Measurements from ENCODE around the gene PTGFR.

Gene PTGFR

DNA sequence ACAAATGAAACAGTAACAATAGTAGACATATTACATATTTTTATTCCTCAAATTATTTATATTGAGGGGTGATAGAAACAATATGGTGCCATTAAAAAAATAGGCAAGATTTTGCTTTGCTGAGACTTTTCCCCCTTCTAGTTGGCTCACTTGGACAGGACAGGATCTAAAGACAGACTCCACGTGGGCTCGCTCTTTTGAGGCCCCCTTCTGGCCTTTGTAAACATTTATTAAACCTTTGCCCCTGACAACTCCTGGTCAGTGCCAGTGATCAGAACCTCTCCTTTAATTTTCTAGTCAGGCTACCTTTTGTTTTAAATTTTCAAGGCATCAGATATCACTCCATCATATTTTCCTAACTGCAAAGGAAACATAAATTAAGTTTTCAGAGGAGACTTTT, 79.8 kb downstream of the PTGFR start:
- H3K9me3 ChIP-seq (ENCODE audit: insufficient read depth, low read length), result no peaks in the 10 kb centered on the region
- peaks cover 10% of the 10 kb centered on the region for H3K4me1 ChIP-seq (ENCODE audit: low read length)
- TF ChIP-seq, protein P1, sequence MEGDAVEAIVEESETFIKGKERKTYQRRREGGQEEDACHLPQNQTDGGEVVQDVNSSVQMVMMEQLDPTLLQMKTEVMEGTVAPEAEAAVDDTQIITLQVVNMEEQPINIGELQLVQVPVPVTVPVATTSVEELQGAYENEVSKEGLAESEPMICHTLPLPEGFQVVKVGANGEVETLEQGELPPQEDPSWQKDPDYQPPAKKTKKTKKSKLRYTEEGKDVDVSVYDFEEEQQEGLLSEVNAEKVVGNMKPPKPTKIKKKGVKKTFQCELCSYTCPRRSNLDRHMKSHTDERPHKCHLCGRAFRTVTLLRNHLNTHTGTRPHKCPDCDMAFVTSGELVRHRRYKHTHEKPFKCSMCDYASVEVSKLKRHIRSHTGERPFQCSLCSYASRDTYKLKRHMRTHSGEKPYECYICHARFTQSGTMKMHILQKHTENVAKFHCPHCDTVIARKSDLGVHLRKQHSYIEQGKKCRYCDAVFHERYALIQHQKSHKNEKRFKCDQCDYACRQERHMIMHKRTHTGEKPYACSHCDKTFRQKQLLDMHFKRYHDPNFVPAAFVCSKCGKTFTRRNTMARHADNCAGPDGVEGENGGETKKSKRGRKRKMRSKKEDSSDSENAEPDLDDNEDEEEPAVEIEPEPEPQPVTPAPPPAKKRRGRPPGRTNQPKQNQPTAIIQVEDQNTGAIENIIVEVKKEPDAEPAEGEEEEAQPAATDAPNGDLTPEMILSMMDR (IDR thresholded peaks at IDR 0.05; ENCODE audit: low read depth, low read length), result no peak
- no peak for TF ChIP-seq EZH2phosphoT487 (IDR thresholded peaks at IDR 0.05; ENCODE audit: low read depth)
- H4K20me1 ChIP-seq (ENCODE audit: insufficient read depth, low read length), result no peaks in the 10 kb centered on the region
- no peaks in the 10 kb centered on the region for H3K36me3 ChIP-seq (replicated peaks; ENCODE audit: low read depth, low read length)
- H3K4me2 ChIP-seq (ENCODE audit: low read length), result no peak overlapping the region
- H3K4me3 ChIP-seq (ENCODE audit: low read length), result no peak overlapping the region
- no peak overlapping the region for H3K27ac ChIP-seq (ENCODE audit: low read length)
- H3K27me3 ChIP-seq (ENCODE audit: low read depth, low read length), result no peaks in the 10 kb centered on the region
- H3K9ac ChIP-seq (ENCODE audit: low read length), result no peak overlapping the region
- H3K79me2 ChIP-seq (ENCODE audit: low read length), result no peaks in the 10 kb centered on the region
- H2AFZ ChIP-seq (ENCODE audit: low read depth, low read length), result no peak overlapping the region

DNA sequence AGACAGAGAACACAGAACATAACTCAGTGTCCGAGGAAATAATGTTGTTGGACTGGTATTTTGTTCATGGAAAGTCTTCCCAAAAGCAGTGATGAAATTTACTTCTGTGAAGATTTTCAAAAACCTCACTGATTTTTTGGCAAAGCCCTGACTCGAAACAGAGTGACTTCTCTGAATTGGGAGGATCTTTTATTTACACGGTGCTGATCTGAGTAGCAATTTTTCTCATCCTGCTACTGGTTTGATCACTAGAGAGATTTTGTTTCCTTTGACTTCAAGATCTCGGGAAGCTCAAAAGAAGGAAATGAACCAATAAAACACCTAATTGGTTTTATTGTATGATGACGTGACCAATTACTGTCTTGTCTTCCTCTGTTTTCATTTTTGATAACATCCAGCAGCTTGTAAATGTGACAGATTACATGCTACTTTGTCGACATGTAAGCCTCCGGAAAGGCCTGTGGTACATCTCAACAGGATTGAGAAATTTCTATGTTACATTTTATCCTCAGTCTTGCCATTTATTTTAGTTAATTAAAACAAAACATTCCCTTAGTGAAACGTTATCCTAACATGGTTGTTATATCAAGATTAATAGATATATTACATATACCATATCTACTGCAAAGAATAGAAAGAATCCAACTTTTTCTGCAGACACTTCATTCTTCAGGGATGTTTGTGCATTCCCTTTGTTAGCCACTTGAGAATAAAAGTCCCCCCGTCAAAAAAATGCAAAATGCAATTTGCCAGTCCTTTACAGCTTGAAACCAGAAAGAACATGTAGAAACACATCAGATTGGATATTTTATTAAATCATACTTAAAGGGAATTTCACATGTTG, 86.7 kb downstream of the PTGFR start:
- no peak overlapping the region for H3K4me2 ChIP-seq (ENCODE audit: low read length)
- H2AFZ ChIP-seq (ENCODE audit: low read depth, low read length), result no peak overlapping the region
- no peaks in the 10 kb centered on the region for H3K27me3 ChIP-seq (ENCODE audit: low read depth, low read length)
- H3K79me2 ChIP-seq (ENCODE audit: low read length), result no peaks in the 10 kb centered on the region
- H3K27ac ChIP-seq (ENCODE audit: low read length), result no peak overlapping the region
- H4K20me1 ChIP-seq (ENCODE audit: insufficient read depth, low read length), result no peaks in the 10 kb centered on the region
- no peak overlapping the region for H3K9ac ChIP-seq (ENCODE audit: low read length)
- no peaks in the 10 kb centered on the region for H3K9me3 ChIP-seq (ENCODE audit: insufficient read depth, low read length)
- H3K4me3 ChIP-seq (ENCODE audit: low read length), result no peak overlapping the region
- TF ChIP-seq EZH2phosphoT487 (IDR thresholded peaks at IDR 0.05; ENCODE audit: low read depth), result no peak
- TF ChIP-seq, protein P1 (IDR thresholded peaks at IDR 0.05; ENCODE audit: low read depth, low read length), result no peak
- peaks cover 8% of the 10 kb centered on the region for H3K4me1 ChIP-seq (ENCODE audit: low read length)
- H3K36me3 ChIP-seq (replicated peaks; ENCODE audit: low read depth, low read length), result no peaks in the 10 kb centered on the region

DNA sequence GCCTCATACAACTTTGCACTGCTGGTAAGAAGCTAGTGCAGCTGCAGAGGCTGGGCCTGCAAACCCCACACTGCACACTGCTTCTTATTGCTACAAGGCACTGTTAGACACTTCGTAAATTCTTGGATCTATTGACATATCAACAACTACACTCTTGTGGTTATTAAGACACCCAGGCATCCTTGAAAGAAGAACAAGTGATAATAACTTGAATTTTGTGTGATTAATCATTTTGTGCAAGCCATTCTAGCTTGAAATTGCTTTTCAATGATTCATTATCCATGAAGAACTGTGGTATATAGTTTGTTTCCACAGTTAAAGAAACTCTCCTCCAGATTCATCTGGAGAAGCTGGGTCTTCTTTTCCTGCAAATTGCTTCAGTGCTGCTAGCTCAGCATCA, 95.8 kb downstream of the PTGFR start:
- Histone ChIP-seq H3K4me1 (ENCODE audit: low read length) (peaks cover 4% of the 10 kb centered on the region; the same call in 1 of the 2 replicates), H3K36me3 (replicated peaks; ENCODE audit: low read depth, low read length) (no peaks in the 10 kb centered on the region), H3K4me3 (ENCODE audit: low read length) (no peak overlapping the region), H3K4me2 (ENCODE audit: low read length) (no peak overlapping the region), H4K20me1 (ENCODE audit: insufficient read depth, low read length) (no peaks in the 10 kb centered on the region), H3K9ac (ENCODE audit: low read length) (no peak overlapping the region), H3K27me3 (ENCODE audit: low read depth, low read length) (no peaks in the 10 kb centered on the region), H2AFZ (ENCODE audit: low read depth, low read length) (no peak overlapping the region), H3K27ac (ENCODE audit: low read length) (no peak overlapping the region), H3K9me3 (ENCODE audit: insufficient read depth, low read length) (no peaks in the 10 kb centered on the region), H3K79me2 (ENCODE audit: low read length) (no peaks in the 10 kb centered on the region)
- TF ChIP-seq EZH2phosphoT487 (IDR thresholded peaks at IDR 0.05; ENCODE audit: low read depth), result no peak
- TF ChIP-seq, protein P1 (IDR thresholded peaks at IDR 0.05; ENCODE audit: low read depth, low read length), result no peak

DNA sequence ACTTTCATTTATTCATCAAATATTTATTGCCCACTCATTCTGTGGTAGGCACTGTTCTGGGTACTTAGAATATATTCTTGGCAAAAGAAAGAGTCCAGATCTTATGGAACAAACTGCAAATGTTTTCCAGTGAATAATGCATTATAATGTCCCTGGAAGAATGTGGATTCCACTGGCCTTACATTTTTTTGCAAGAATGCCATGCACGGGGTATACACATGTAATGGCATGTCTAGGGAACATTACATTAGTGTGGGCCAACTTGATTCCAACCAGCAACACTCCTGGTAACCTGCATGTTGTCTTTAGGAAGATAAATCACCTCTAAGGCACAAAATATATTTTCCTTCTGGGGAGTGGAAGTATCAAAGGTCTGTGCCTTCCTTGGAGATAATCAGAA, 96.4 kb downstream of the PTGFR start:
- H3K4me3 ChIP-seq (ENCODE audit: low read length), result no peak overlapping the region
- no peaks in the 10 kb centered on the region for H3K27me3 ChIP-seq (ENCODE audit: low read depth, low read length)
- H3K36me3 ChIP-seq (replicated peaks; ENCODE audit: low read depth, low read length), result no peaks in the 10 kb centered on the region
- no peak overlapping the region for H3K9ac ChIP-seq (ENCODE audit: low read length)
- no peaks in the 10 kb centered on the region for H4K20me1 ChIP-seq (ENCODE audit: insufficient read depth, low read length)
- no peaks in the 10 kb centered on the region for H3K9me3 ChIP-seq (ENCODE audit: insufficient read depth, low read length)
- no peak overlapping the region for H2AFZ ChIP-seq (ENCODE audit: low read depth, low read length)
- no peak overlapping the region for H3K4me2 ChIP-seq (ENCODE audit: low read length)
- H3K27ac ChIP-seq (ENCODE audit: low read length), result no peak overlapping the region
- H3K79me2 ChIP-seq (ENCODE audit: low read length), result no peaks in the 10 kb centered on the region
- H3K4me1 ChIP-seq (ENCODE audit: low read length), result peaks cover 4% of the 10 kb centered on the region; the same call in 1 of the 2 replicates
- TF ChIP-seq, protein P1 (IDR thresholded peaks at IDR 0.05; ENCODE audit: low read depth, low read length), result no peak
- no peak for TF ChIP-seq EZH2phosphoT487 (IDR thresholded peaks at IDR 0.05; ENCODE audit: low read depth)
